ENCODE data around the gene NUDCD2. TPM values are rescaled to one million over a fixed set of nuclear protein-coding genes. Genes with fewer than 3 reads are reported as not detected.

NUDCD2 gene
- polyA plus RNA-seq, 1 of the 3 experiments (the other 2 are of a cell fraction) = 7.8 TPM

- Histone ChIP-seq H3K27me3 (ENCODE audit: insufficient read depth) (no peaks in the 10 kb centered on the region), H3K9ac (no peak overlapping the region), H3K4me3 (ENCODE audit: low read depth in 2 of 2, low read length in 1 of 2) (no peak overlapping the region), H3K9me3 (no peaks in the 10 kb centered on the region), H3K4me2 (no peak overlapping the region), H3K36me3 (replicated peaks in 1 of 2; ENCODE audit: control insufficient read depth in 1 of 2, insufficient read depth in 2 of 2, low read length in 1 of 2) (peaks cover 63 to 76% of the 10 kb centered on the region in 2 experiments), H3K9me2 (no peaks in the 10 kb centered on the region), H4K20me1 (ENCODE audit: insufficient read depth) (no peaks in the 10 kb centered on the region), H2AFZ (ENCODE audit: low read depth) (no peak overlapping the region), H3K79me2 (ENCODE audit: insufficient read depth) (peaks cover 14% of the 10 kb centered on the region; the same call in 1 of the 2 replicates), H3K4me1 (ENCODE audit: control insufficient read depth in 1 of 2, insufficient read depth in 2 of 2, low read depth in 1 of 2, low read length in 1 of 2) (peaks cover 2 to 7% of the 10 kb centered on the region in 2 experiments; a peak in 2 of 4 replicates), H3F3A (replicated peaks; ENCODE audit: insufficient read depth) (peaks cover 71% of the 10 kb centered on the region), H3K27ac (ENCODE audit: low read depth in 2 of 2, low read length in 1 of 2) (no peak overlapping the region)
- no peak for DNase-seq
- ChIA-PET POLR2A (no interaction called here), CTCF (no interaction called here)
- TF ChIP-seq EP300 (IDR thresholded peaks at IDR 0.05; ENCODE audit: borderline replicate concordance in 1 of 2, low read depth in 1 of 2, low read length in 1 of 2) (no peak), JUND (IDR thresholded peaks at IDR 0.05) (no peak)
- 97% methylated on average over 8 of the region's 8 CpGs for WGBS (ENCODE audit: low lambda C conversion rate)
These were observed 8.4 kb downstream of the NUDCD2 start for GRCh38 chr5:163451489-163451888.

GRCh38 chr5:163448491-163448890 is 11.4 kb downstream of the NUDCD2 start:
- Histone ChIP-seq H3K36me3 (replicated peaks in 1 of 2; ENCODE audit: control insufficient read depth in 1 of 2, insufficient read depth in 2 of 2, low read length in 1 of 2) (peaks cover 76 to 89% of the 10 kb centered on the region in 2 experiments), H3K27ac (ENCODE audit: low read depth in 2 of 2, low read length in 1 of 2) (no peak overlapping the region), H2AFZ (ENCODE audit: low read depth) (no peak overlapping the region), H3K4me1 (ENCODE audit: control insufficient read depth in 1 of 2, insufficient read depth in 2 of 2, low read depth in 1 of 2, low read length in 1 of 2) (no peaks in the 10 kb centered on the region), H3K27me3 (ENCODE audit: insufficient read depth) (no peaks in the 10 kb centered on the region), H3F3A (replicated peaks; ENCODE audit: insufficient read depth) (peaks cover 59% of the 10 kb centered on the region), H3K4me2 (no peak overlapping the region), H3K9me3 (no peaks in the 10 kb centered on the region), H3K9ac (no peak overlapping the region), H3K9me2 (no peaks in the 10 kb centered on the region), H4K20me1 (ENCODE audit: insufficient read depth) (peaks cover 5% of the 10 kb centered on the region; the same call in 1 of the 2 replicates), H3K79me2 (ENCODE audit: insufficient read depth) (peaks cover 17% of the 10 kb centered on the region; the same call in 1 of the 2 replicates), H3K4me3 (ENCODE audit: low read depth in 2 of 2, low read length in 1 of 2) (no peak overlapping the region)
- no peak for TF ChIP-seq NFIC (IDR thresholded peaks at IDR 0.05; ENCODE audit: borderline replicate concordance)
- ChIA-PET POLR2A (no interaction called here), CTCF (interaction anchor here (2.1 kb wide), 1 partner anchor 12 kb away, joined by 7 read pairs; the partner anchor contains the start of genes HMMR and NUDCD2)
- DNase-seq = no peak

GRCh38 chr5:163447875-163448274 is 12.0 kb downstream of the NUDCD2 start:
- WGBS (ENCODE audit: low lambda C conversion rate) = 96% methylated on average over 3 of the region's 3 CpGs
- DNase-seq = no peak
- H3K9me3 ChIP-seq = no peaks in the 10 kb centered on the region
- CTCF ChIA-PET = interaction anchor here (2.1 kb wide), 1 partner anchor 12 kb away, joined by 7 read pairs; the partner anchor contains the start of genes HMMR and NUDCD2
- POLR2A ChIA-PET = no interaction called here
- no peaks in the 10 kb centered on the region for H3K9me2 ChIP-seq
- no peak overlapping the region for H3K9ac ChIP-seq
- H3K27ac ChIP-seq (ENCODE audit: low read depth in 2 of 2, low read length in 1 of 2) = no peak overlapping the region
- peaks cover 53% of the 10 kb centered on the region for H3F3A ChIP-seq (replicated peaks; ENCODE audit: insufficient read depth)
- peaks cover 17% of the 10 kb centered on the region; the same call in 1 of the 2 replicates for H3K79me2 ChIP-seq (ENCODE audit: insufficient read depth)
- peaks cover 5% of the 10 kb centered on the region; the same call in 1 of the 2 replicates for H4K20me1 ChIP-seq (ENCODE audit: insufficient read depth)
- TF ChIP-seq MEF2A (IDR thresholded peaks at IDR 0.05; ENCODE audit: borderline replicate concordance, low read depth) (no peak), USF1 (IDR thresholded peaks at IDR 0.05; ENCODE audit: borderline replicate concordance, low read depth) (no peak), ZBTB33 (IDR thresholded peaks at IDR 0.05; ENCODE audit: borderline replicate concordance, low read depth) (no peak), FOSL2 (IDR thresholded peaks at IDR 0.05; ENCODE audit: borderline replicate concordance, low read depth) (no peak), FOXJ3 (CRISPR knock-in tag; IDR thresholded peaks at IDR 0.05) (no peak), CTCF (IDR thresholded peaks at IDR 0.05) (no peak), YY1 (IDR thresholded peaks at IDR 0.05; ENCODE audit: low read depth) (no peak), RXRA (IDR thresholded peaks at IDR 0.05; ENCODE audit: borderline replicate concordance, low read depth) (no peak), TEAD4 (IDR thresholded peaks at IDR 0.05; ENCODE audit: borderline replicate concordance, insufficient read depth) (no peak), TCF12 (IDR thresholded peaks at IDR 0.05) (no peak), FOXM1 (IDR thresholded peaks at IDR 0.05; ENCODE audit: low read depth) (no peak), SMC3 (IDR thresholded peaks at IDR 0.05; ENCODE audit: low read depth, low read length) (no peak)
- peaks cover 76 to 86% of the 10 kb centered on the region in 2 experiments for H3K36me3 ChIP-seq (replicated peaks in 1 of 2; ENCODE audit: control insufficient read depth in 1 of 2, insufficient read depth in 2 of 2, low read length in 1 of 2)
- H3K4me3 ChIP-seq (ENCODE audit: low read depth in 2 of 2, low read length in 1 of 2) = no peak overlapping the region
- H3K4me1 ChIP-seq (ENCODE audit: control insufficient read depth in 1 of 2, insufficient read depth in 2 of 2, low read depth in 1 of 2, low read length in 1 of 2) = no peaks in the 10 kb centered on the region
- H2AFZ ChIP-seq (ENCODE audit: low read depth) = no peak overlapping the region
- no peaks in the 10 kb centered on the region for H3K27me3 ChIP-seq (ENCODE audit: insufficient read depth)
- no peak overlapping the region for H3K4me2 ChIP-seq
